ENCODE data around the gene ASIP. TPM values are rescaled to one million over a fixed set of nuclear protein-coding genes. Genes with fewer than 3 reads are reported as not detected.

Gene ASIP
- polyA plus RNA-seq, 1 donor (not counting 4 experiments of a cell fraction or from before 2014, with no cell fraction given), result not detected

DNA sequence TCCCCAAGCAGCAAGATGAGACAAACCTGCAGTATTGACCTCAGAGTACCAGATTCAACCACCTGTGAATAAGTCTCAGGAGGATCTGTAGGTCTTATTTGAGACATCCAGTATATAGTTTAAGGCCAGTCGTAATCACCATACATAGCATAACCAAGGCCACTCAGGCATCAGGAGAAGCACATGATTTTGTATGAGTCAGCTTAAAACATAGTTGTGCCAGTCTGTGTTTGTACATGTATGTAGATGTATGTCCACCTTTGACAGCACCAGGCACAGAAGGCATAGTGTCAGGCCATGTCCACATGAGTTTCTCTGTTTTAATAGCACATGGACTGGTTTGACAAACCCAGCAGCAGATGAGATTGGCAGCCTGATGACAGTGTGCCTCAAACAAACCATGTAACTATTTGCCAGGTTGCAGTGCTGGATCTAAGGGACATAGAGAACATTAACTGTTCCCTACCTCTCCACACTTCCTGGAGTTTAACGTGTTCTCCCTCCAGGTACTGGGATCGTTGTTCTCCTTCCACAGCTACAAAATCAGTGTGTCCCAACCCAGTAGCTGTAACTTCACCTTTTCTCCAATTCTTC is 8.6 kb upstream of the ASIP start:
- no peak overlapping the region for H3K4me3 ChIP-seq (ENCODE audit: control insufficient read depth in 2 of 3, extremely low read depth in 1 of 3, insufficient read depth in 2 of 3, low read depth in 1 of 3, low read length in 3 of 3)
- H3K27me3 ChIP-seq (ENCODE audit: control insufficient read depth, extremely low read depth, insufficient read depth, low read length), result peaks cover 4% of the 10 kb centered on the region
- no peak overlapping the region for H2AFZ ChIP-seq (ENCODE audit: control insufficient read depth, low read length)
- H4K20me1 ChIP-seq (ENCODE audit: control insufficient read depth, extremely low read depth, insufficient read depth, low read length), result no peaks in the 10 kb centered on the region
- TF ChIP-seq, protein P1, sequence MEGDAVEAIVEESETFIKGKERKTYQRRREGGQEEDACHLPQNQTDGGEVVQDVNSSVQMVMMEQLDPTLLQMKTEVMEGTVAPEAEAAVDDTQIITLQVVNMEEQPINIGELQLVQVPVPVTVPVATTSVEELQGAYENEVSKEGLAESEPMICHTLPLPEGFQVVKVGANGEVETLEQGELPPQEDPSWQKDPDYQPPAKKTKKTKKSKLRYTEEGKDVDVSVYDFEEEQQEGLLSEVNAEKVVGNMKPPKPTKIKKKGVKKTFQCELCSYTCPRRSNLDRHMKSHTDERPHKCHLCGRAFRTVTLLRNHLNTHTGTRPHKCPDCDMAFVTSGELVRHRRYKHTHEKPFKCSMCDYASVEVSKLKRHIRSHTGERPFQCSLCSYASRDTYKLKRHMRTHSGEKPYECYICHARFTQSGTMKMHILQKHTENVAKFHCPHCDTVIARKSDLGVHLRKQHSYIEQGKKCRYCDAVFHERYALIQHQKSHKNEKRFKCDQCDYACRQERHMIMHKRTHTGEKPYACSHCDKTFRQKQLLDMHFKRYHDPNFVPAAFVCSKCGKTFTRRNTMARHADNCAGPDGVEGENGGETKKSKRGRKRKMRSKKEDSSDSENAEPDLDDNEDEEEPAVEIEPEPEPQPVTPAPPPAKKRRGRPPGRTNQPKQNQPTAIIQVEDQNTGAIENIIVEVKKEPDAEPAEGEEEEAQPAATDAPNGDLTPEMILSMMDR (optimal IDR thresholded peaks at IDR 0.05 in 1 of 3, IDR thresholded peaks at IDR 0.05 in 1 of 3, conservative IDR thresholded peaks at IDR 0.05 in 1 of 3; ENCODE audit: extremely low read depth in 1 of 3, insufficient read depth in 2 of 3, low read length in 3 of 3), result no peak
- TF ChIP-seq EZH2 (IDR thresholded peaks at IDR 0.05; ENCODE audit: low read length), result no peak
- FAIRE-seq (no peak), DNase-seq (ENCODE audit: low read depth, low spot score) (no peak)
- H3K4me2 ChIP-seq (ENCODE audit: control insufficient read depth, extremely low read depth, insufficient read depth, low read depth, low read length), result no peak overlapping the region
- no peak overlapping the region for H3K9ac ChIP-seq (ENCODE audit: control insufficient read depth, extremely low read depth, insufficient read depth, low read length)
- H3K36me3 ChIP-seq (ENCODE audit: control insufficient read depth in 2 of 2, extremely low read depth in 1 of 2, insufficient read depth in 2 of 2, low read length in 2 of 2), result no peaks in the 10 kb centered on the region
- no peaks in the 10 kb centered on the region for H3K9me3 ChIP-seq (ENCODE audit: control insufficient read depth, low read depth, low read length)
- dilution Hi-C loops (cut with MboI; ENCODE audit: extremely low pct_ligation_motif_present, low sequenced_read_pairs), result no loop called here
- no peaks in the 10 kb centered on the region for H3K79me2 ChIP-seq (ENCODE audit: control insufficient read depth, insufficient read depth, low read length)
- H3K9me1 ChIP-seq (ENCODE audit: control insufficient read depth, extremely low read depth, insufficient read depth, low read length), result no peaks in the 10 kb centered on the region
- H3K27ac ChIP-seq (ENCODE audit: control insufficient read depth, insufficient read depth, low read length), result no peak overlapping the region
- no peaks in the 10 kb centered on the region for H3K4me1 ChIP-seq (ENCODE audit: control insufficient read depth, extremely low read depth, insufficient read depth, low read length)

DNA sequence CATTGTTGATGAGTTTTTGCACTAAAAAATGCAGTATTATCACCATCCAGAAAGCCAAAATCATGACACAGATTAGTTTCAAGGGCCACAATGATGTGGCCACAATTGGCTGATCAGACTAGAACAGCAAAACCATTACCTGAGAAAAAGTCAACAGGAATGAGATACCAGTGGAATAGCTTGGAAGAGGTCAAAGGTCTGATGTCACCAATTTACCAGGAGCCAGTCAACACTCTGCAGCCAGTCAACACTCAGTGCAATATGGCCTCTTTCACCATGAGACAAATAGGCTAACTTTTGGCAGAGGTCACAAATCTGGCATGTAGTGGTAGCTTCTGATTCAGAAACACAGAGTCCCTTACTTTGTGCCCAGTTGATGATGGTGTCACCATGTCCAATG is 7.5 kb upstream of the ASIP start:
- FAIRE-seq (no peak), DNase-seq (ENCODE audit: low read depth, low spot score) (no peak)
- dilution Hi-C loops (cut with MboI; ENCODE audit: extremely low pct_ligation_motif_present, low sequenced_read_pairs), result no loop called here
- Histone ChIP-seq H4K20me1 (ENCODE audit: control insufficient read depth, extremely low read depth, insufficient read depth, low read length) (no peaks in the 10 kb centered on the region), H3K36me3 (ENCODE audit: control insufficient read depth in 2 of 2, extremely low read depth in 1 of 2, insufficient read depth in 2 of 2, low read length in 2 of 2) (no peaks in the 10 kb centered on the region), H3K4me1 (ENCODE audit: control insufficient read depth, extremely low read depth, insufficient read depth, low read length) (no peaks in the 10 kb centered on the region), H3K4me2 (ENCODE audit: control insufficient read depth, extremely low read depth, insufficient read depth, low read depth, low read length) (no peak overlapping the region), H3K9me1 (ENCODE audit: control insufficient read depth, extremely low read depth, insufficient read depth, low read length) (no peaks in the 10 kb centered on the region), H3K4me3 (ENCODE audit: control insufficient read depth in 2 of 3, extremely low read depth in 1 of 3, insufficient read depth in 2 of 3, low read depth in 1 of 3, low read length in 3 of 3) (no peak overlapping the region), H3K79me2 (ENCODE audit: control insufficient read depth, insufficient read depth, low read length) (no peaks in the 10 kb centered on the region), H2AFZ (ENCODE audit: control insufficient read depth, low read length) (no peak overlapping the region), H3K27ac (ENCODE audit: control insufficient read depth, insufficient read depth, low read length) (no peak overlapping the region), H3K9ac (ENCODE audit: control insufficient read depth, extremely low read depth, insufficient read depth, low read length) (no peak overlapping the region), H3K9me3 (ENCODE audit: control insufficient read depth, low read depth, low read length) (no peaks in the 10 kb centered on the region), H3K27me3 (ENCODE audit: control insufficient read depth, extremely low read depth, insufficient read depth, low read length) (peaks cover 4% of the 10 kb centered on the region)
- TF ChIP-seq EZH2 (IDR thresholded peaks at IDR 0.05; ENCODE audit: low read length), result no peak

DNA sequence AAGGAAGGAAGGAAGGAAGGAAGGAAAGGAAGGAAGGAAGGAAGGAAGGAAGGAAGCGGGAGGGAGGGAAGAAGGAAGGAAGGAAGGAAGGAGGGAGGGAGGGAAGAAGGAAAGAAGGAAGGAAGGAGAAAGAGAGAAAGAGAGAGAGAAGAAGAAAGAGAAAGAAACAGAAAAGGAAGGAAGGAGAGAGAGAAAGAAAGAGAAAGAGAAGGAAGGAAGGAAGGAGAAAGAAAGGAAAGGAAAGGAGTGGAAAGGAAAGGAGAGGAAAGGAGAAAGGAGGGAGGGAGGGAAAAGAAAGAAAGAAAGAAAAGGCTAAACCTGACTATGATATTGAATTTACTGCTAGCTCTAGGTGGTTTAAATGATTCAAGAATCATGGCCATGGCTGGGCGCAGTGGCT is 5.3 kb upstream of the ASIP start:
- Histone ChIP-seq H3K27me3 (ENCODE audit: control insufficient read depth, extremely low read depth, insufficient read depth, low read length) (peaks cover 21% of the 10 kb centered on the region), H3K4me2 (ENCODE audit: control insufficient read depth, extremely low read depth, insufficient read depth, low read depth, low read length) (no peak overlapping the region), H3K9me3 (ENCODE audit: control insufficient read depth, low read depth, low read length) (no peaks in the 10 kb centered on the region), H3K9me1 (ENCODE audit: control insufficient read depth, extremely low read depth, insufficient read depth, low read length) (no peaks in the 10 kb centered on the region), H3K4me3 (ENCODE audit: control insufficient read depth in 2 of 3, extremely low read depth in 1 of 3, insufficient read depth in 2 of 3, low read depth in 1 of 3, low read length in 3 of 3) (no peak overlapping the region), H3K9ac (ENCODE audit: control insufficient read depth, extremely low read depth, insufficient read depth, low read length) (no peak overlapping the region), H2AFZ (ENCODE audit: control insufficient read depth, low read length) (no peak overlapping the region), H3K36me3 (ENCODE audit: control insufficient read depth in 2 of 2, extremely low read depth in 1 of 2, insufficient read depth in 2 of 2, low read length in 2 of 2) (no peaks in the 10 kb centered on the region), H3K79me2 (ENCODE audit: control insufficient read depth, insufficient read depth, low read length) (no peaks in the 10 kb centered on the region), H3K4me1 (ENCODE audit: control insufficient read depth, extremely low read depth, insufficient read depth, low read length) (no peaks in the 10 kb centered on the region), H3K27ac (ENCODE audit: control insufficient read depth, insufficient read depth, low read length) (no peak overlapping the region), H4K20me1 (ENCODE audit: control insufficient read depth, extremely low read depth, insufficient read depth, low read length) (no peaks in the 10 kb centered on the region)
- dilution Hi-C loops (cut with MboI; ENCODE audit: extremely low pct_ligation_motif_present, low sequenced_read_pairs), result no loop called here
- TF ChIP-seq EZH2 (IDR thresholded peaks at IDR 0.05; ENCODE audit: low read length), result no peak
- TF ChIP-seq, protein P1 (optimal IDR thresholded peaks at IDR 0.05 in 1 of 3, IDR thresholded peaks at IDR 0.05 in 1 of 3, conservative IDR thresholded peaks at IDR 0.05 in 1 of 3; ENCODE audit: extremely low read depth in 1 of 3, insufficient read depth in 2 of 3, low read length in 3 of 3), result no peak
- FAIRE-seq (no peak), DNase-seq (ENCODE audit: low read depth, low spot score) (no peak)

Data from keratinocyte (primary cell).